ENCODE data around the gene ACSL5.

The ACSL5 gene

GRCh38 chr10:112340601-112341000 lies 33.3 kb upstream of the ACSL5 start:
- no peaks in the 10 kb centered on the region for H3K4me1 ChIP-seq (ENCODE audit: insufficient read depth, low read length)
- no peaks in the 10 kb centered on the region for H3K36me3 ChIP-seq (ENCODE audit: insufficient read depth, low read depth, low read length)
- H3K27me3 ChIP-seq (ENCODE audit: insufficient read depth, low read length): no peaks in the 10 kb centered on the region
- H3K27ac ChIP-seq (ENCODE audit: low read length): no peak overlapping the region
- H3K9me3 ChIP-seq (ENCODE audit: insufficient read depth, low read depth, low read length): no peaks in the 10 kb centered on the region
- H3K4me3 ChIP-seq (ENCODE audit: low read length): no peak overlapping the region
- no peak overlapping the region for H3K9ac ChIP-seq (ENCODE audit: low read depth, low read length)

- H3K27ac ChIP-seq (ENCODE audit: low read length): no peak overlapping the region
- H3K9ac ChIP-seq (ENCODE audit: low read depth, low read length): no peak overlapping the region
- H3K4me1 ChIP-seq (ENCODE audit: insufficient read depth, low read length): no peaks in the 10 kb centered on the region
- no peaks in the 10 kb centered on the region for H3K27me3 ChIP-seq (ENCODE audit: insufficient read depth, low read length)
- H3K9me3 ChIP-seq (ENCODE audit: insufficient read depth, low read depth, low read length): no peaks in the 10 kb centered on the region
- H3K4me3 ChIP-seq (ENCODE audit: low read length): no peak overlapping the region
- H3K36me3 ChIP-seq (ENCODE audit: insufficient read depth, low read depth, low read length): no peaks in the 10 kb centered on the region
Measured at GRCh38 chr10:112343056-112343806, 30.7 kb upstream of the ACSL5 start.

- Histone ChIP-seq H3K4me1 (ENCODE audit: insufficient read depth, low read length) (no peaks in the 10 kb centered on the region), H3K4me3 (ENCODE audit: low read length) (no peak overlapping the region), H3K9me3 (ENCODE audit: insufficient read depth, low read depth, low read length) (no peaks in the 10 kb centered on the region), H3K27ac (ENCODE audit: low read length) (no peak overlapping the region), H3K9ac (ENCODE audit: low read depth, low read length) (no peak overlapping the region), H3K27me3 (ENCODE audit: insufficient read depth, low read length) (no peaks in the 10 kb centered on the region), H3K36me3 (ENCODE audit: insufficient read depth, low read depth, low read length) (no peaks in the 10 kb centered on the region)
Measured at GRCh38 chr10:112344261-112344660, 29.7 kb upstream of the ACSL5 start.

GRCh38 chr10:112345202-112345601 lies 28.7 kb upstream of the ACSL5 start:
- no peaks in the 10 kb centered on the region for H3K27me3 ChIP-seq (ENCODE audit: insufficient read depth, low read length)
- H3K9me3 ChIP-seq (ENCODE audit: insufficient read depth, low read depth, low read length): no peaks in the 10 kb centered on the region
- H3K27ac ChIP-seq (ENCODE audit: low read length): no peak overlapping the region
- no peaks in the 10 kb centered on the region for H3K36me3 ChIP-seq (ENCODE audit: insufficient read depth, low read depth, low read length)
- no peaks in the 10 kb centered on the region for H3K4me1 ChIP-seq (ENCODE audit: insufficient read depth, low read length)
- H3K9ac ChIP-seq (ENCODE audit: low read depth, low read length): no peak overlapping the region
- no peak overlapping the region for H3K4me3 ChIP-seq (ENCODE audit: low read length)

- Histone ChIP-seq H3K36me3 (ENCODE audit: insufficient read depth, low read depth, low read length) (no peaks in the 10 kb centered on the region), H3K9ac (ENCODE audit: low read depth, low read length) (no peak overlapping the region), H3K9me3 (ENCODE audit: insufficient read depth, low read depth, low read length) (no peaks in the 10 kb centered on the region), H3K27ac (ENCODE audit: low read length) (no peak overlapping the region), H3K27me3 (ENCODE audit: insufficient read depth, low read length) (no peaks in the 10 kb centered on the region), H3K4me3 (ENCODE audit: low read length) (no peak overlapping the region), H3K4me1 (ENCODE audit: insufficient read depth, low read length) (no peaks in the 10 kb centered on the region)
Measured at GRCh38 chr10:112345743-112346142, 28.2 kb upstream of the ACSL5 start.

- no peaks in the 10 kb centered on the region for H3K4me1 ChIP-seq (ENCODE audit: insufficient read depth, low read length)
- H3K27me3 ChIP-seq (ENCODE audit: insufficient read depth, low read length): no peaks in the 10 kb centered on the region
- H3K9ac ChIP-seq (ENCODE audit: low read depth, low read length): no peak overlapping the region
- no peaks in the 10 kb centered on the region for H3K9me3 ChIP-seq (ENCODE audit: insufficient read depth, low read depth, low read length)
- H3K27ac ChIP-seq (ENCODE audit: low read length): no peak overlapping the region
- no peak overlapping the region for H3K4me3 ChIP-seq (ENCODE audit: low read length)
- H3K36me3 ChIP-seq (ENCODE audit: insufficient read depth, low read depth, low read length): no peaks in the 10 kb centered on the region
Measured at GRCh38 chr10:112346774-112347173, 27.1 kb upstream of the ACSL5 start.

GRCh38 chr10:112347709-112348671 lies 25.9 kb upstream of the ACSL5 start:
- no peaks in the 10 kb centered on the region for H3K36me3 ChIP-seq (ENCODE audit: insufficient read depth, low read depth, low read length)
- no peaks in the 10 kb centered on the region for H3K27me3 ChIP-seq (ENCODE audit: insufficient read depth, low read length)
- H3K9ac ChIP-seq (ENCODE audit: low read depth, low read length): no peak overlapping the region
- no peak overlapping the region for H3K4me3 ChIP-seq (ENCODE audit: low read length)
- H3K4me1 ChIP-seq (ENCODE audit: insufficient read depth, low read length): no peaks in the 10 kb centered on the region
- H3K9me3 ChIP-seq (ENCODE audit: insufficient read depth, low read depth, low read length): no peaks in the 10 kb centered on the region
- H3K27ac ChIP-seq (ENCODE audit: low read length): no peak overlapping the region

GRCh38 chr10:112348759-112349158 lies 25.2 kb upstream of the ACSL5 start:
- Histone ChIP-seq H3K9me3 (ENCODE audit: insufficient read depth, low read depth, low read length) (no peaks in the 10 kb centered on the region), H3K27me3 (ENCODE audit: insufficient read depth, low read length) (no peaks in the 10 kb centered on the region), H3K4me1 (ENCODE audit: insufficient read depth, low read length) (no peaks in the 10 kb centered on the region), H3K36me3 (ENCODE audit: insufficient read depth, low read depth, low read length) (no peaks in the 10 kb centered on the region), H3K27ac (ENCODE audit: low read length) (no peak overlapping the region), H3K4me3 (ENCODE audit: low read length) (no peak overlapping the region), H3K9ac (ENCODE audit: low read depth, low read length) (no peak overlapping the region)

- H3K27ac ChIP-seq (ENCODE audit: low read length): no peak overlapping the region
- H3K9me3 ChIP-seq (ENCODE audit: insufficient read depth, low read depth, low read length): no peaks in the 10 kb centered on the region
- no peak overlapping the region for H3K9ac ChIP-seq (ENCODE audit: low read depth, low read length)
- H3K4me1 ChIP-seq (ENCODE audit: insufficient read depth, low read length): no peaks in the 10 kb centered on the region
- no peaks in the 10 kb centered on the region for H3K36me3 ChIP-seq (ENCODE audit: insufficient read depth, low read depth, low read length)
- H3K27me3 ChIP-seq (ENCODE audit: insufficient read depth, low read length): no peaks in the 10 kb centered on the region
- no peak overlapping the region for H3K4me3 ChIP-seq (ENCODE audit: low read length)
Measured at GRCh38 chr10:112349521-112350085, 24.3 kb upstream of the ACSL5 start.

GRCh38 chr10:112351146-112351545 lies 22.8 kb upstream of the ACSL5 start:
- H3K36me3 ChIP-seq (ENCODE audit: insufficient read depth, low read depth, low read length): no peaks in the 10 kb centered on the region
- H3K27ac ChIP-seq (ENCODE audit: low read length): no peak overlapping the region
- H3K9ac ChIP-seq (ENCODE audit: low read depth, low read length): no peak overlapping the region
- H3K27me3 ChIP-seq (ENCODE audit: insufficient read depth, low read length): no peaks in the 10 kb centered on the region
- H3K4me1 ChIP-seq (ENCODE audit: insufficient read depth, low read length): no peaks in the 10 kb centered on the region
- H3K4me3 ChIP-seq (ENCODE audit: low read length): no peak overlapping the region
- no peaks in the 10 kb centered on the region for H3K9me3 ChIP-seq (ENCODE audit: insufficient read depth, low read depth, low read length)

- Histone ChIP-seq H3K27me3 (ENCODE audit: insufficient read depth, low read length) (no peaks in the 10 kb centered on the region), H3K36me3 (ENCODE audit: insufficient read depth, low read depth, low read length) (no peaks in the 10 kb centered on the region), H3K9me3 (ENCODE audit: insufficient read depth, low read depth, low read length) (no peaks in the 10 kb centered on the region), H3K9ac (ENCODE audit: low read depth, low read length) (no peak overlapping the region), H3K4me1 (ENCODE audit: insufficient read depth, low read length) (no peaks in the 10 kb centered on the region), H3K4me3 (ENCODE audit: low read length) (no peak overlapping the region), H3K27ac (ENCODE audit: low read length) (no peak overlapping the region)
Measured at GRCh38 chr10:112352044-112352443, 21.9 kb upstream of the ACSL5 start.
